GM12878 (cell line): Measurements from ENCODE around the gene VPS26A.

ENCODE experiments used
- CHD2 ChIP-seq: IDR thresholded peaks from 2 replicates; pipeline ENCODE4 v1.6.1; 2011; ENCODE audit warnings: low read depth, low read length, improper control_type of control experiment, borderline replicate concordance
- RAD21 ChIP-seq: IDR thresholded peaks from 2 replicates; pipeline ENCODE4 v1.6.1; 2011; ENCODE audit warnings: mild to moderate bottlenecking, low read depth, low read length, moderate library complexity; ENCODE audit not compliant: insufficient read depth

DNA sequence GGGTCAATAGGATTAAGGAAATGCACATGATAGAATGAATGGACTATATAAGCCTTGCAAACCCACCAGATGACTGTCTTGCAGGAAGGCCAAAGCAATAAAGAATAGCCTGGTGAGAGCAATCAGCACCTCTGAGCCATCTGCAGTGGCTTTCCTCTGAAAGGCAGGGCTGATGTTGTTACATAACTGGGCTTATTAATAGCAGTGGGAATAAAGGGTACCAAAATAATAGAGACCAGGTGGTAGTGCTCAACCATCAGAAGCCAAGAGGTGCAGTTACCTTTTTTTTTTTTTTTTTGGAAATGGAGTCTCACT lies 16.8 kb upstream of the VPS26A start:
- no peak for TF ChIP-seq CHD2
- no peak for TF ChIP-seq RAD21
